ENCODE measurements around the gene DNAJC1.

DNA sequence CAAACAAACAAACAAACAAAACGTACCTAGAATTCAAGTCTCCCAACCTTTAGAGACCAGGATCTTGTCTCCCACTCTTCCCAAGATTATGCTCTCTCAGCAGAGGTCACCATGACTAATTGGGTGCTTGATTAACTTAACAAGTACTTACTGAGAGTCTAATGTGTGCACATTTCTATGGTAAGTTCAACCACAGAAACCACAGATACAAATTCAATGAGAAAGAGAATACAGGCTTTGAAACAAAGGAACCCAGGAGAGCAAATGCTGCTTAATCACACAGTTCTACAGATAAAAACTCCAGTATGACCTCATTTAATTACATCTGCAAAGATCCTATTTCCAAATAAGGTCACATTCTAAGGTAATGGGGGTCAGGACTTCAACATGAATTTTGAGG lies 142.8 kb downstream of the DNAJC1 start:
- TF ChIP-seq, protein P1, sequence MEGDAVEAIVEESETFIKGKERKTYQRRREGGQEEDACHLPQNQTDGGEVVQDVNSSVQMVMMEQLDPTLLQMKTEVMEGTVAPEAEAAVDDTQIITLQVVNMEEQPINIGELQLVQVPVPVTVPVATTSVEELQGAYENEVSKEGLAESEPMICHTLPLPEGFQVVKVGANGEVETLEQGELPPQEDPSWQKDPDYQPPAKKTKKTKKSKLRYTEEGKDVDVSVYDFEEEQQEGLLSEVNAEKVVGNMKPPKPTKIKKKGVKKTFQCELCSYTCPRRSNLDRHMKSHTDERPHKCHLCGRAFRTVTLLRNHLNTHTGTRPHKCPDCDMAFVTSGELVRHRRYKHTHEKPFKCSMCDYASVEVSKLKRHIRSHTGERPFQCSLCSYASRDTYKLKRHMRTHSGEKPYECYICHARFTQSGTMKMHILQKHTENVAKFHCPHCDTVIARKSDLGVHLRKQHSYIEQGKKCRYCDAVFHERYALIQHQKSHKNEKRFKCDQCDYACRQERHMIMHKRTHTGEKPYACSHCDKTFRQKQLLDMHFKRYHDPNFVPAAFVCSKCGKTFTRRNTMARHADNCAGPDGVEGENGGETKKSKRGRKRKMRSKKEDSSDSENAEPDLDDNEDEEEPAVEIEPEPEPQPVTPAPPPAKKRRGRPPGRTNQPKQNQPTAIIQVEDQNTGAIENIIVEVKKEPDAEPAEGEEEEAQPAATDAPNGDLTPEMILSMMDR (IDR thresholded peaks at IDR 0.05; ENCODE audit: insufficient read depth, low read depth, low read length), result no peak
- TF ChIP-seq EZH2 (IDR thresholded peaks at IDR 0.05; ENCODE audit: insufficient read depth, low read length), result no peak

Measured in astrocyte (in vitro differentiated cells and primary cell).